Measurements from ENCODE around the gene CCDC110.

CCDC110 gene

GRCh38 chr4:185408432-185408831 lies 63.1 kb downstream of the CCDC110 start:
- no peak for DNase-seq (ENCODE audit: low read depth)
- TF ChIP-seq, protein P1, sequence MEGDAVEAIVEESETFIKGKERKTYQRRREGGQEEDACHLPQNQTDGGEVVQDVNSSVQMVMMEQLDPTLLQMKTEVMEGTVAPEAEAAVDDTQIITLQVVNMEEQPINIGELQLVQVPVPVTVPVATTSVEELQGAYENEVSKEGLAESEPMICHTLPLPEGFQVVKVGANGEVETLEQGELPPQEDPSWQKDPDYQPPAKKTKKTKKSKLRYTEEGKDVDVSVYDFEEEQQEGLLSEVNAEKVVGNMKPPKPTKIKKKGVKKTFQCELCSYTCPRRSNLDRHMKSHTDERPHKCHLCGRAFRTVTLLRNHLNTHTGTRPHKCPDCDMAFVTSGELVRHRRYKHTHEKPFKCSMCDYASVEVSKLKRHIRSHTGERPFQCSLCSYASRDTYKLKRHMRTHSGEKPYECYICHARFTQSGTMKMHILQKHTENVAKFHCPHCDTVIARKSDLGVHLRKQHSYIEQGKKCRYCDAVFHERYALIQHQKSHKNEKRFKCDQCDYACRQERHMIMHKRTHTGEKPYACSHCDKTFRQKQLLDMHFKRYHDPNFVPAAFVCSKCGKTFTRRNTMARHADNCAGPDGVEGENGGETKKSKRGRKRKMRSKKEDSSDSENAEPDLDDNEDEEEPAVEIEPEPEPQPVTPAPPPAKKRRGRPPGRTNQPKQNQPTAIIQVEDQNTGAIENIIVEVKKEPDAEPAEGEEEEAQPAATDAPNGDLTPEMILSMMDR (IDR thresholded peaks at IDR 0.05; ENCODE audit: low read depth, low read length, missing control alignments) = no peak

GRCh38 chr4:185405296-185405999 lies 66.1 kb downstream of the CCDC110 start:
- H3K4me3 ChIP-seq (ENCODE audit: low read depth, low read length) = no peak overlapping the region
- TF ChIP-seq, protein P1 (IDR thresholded peaks at IDR 0.05; ENCODE audit: low read depth, low read length, missing control alignments) = no peak
- no peak for DNase-seq (ENCODE audit: low read depth)

More at GRCh38 chr4:185408432-185408831, 63.1 kb downstream of the CCDC110 start:
- H3K4me3 ChIP-seq (ENCODE audit: low read depth, low read length) = no peak overlapping the region

GRCh38 chr4:185404031-185404430 lies 67.5 kb downstream of the CCDC110 start:
- TF ChIP-seq, protein P1 (IDR thresholded peaks at IDR 0.05; ENCODE audit: low read depth, low read length, missing control alignments) = no peak
- no peak for DNase-seq (ENCODE audit: low read depth)
- no peak overlapping the region for H3K4me3 ChIP-seq (ENCODE audit: low read depth, low read length)

DNA sequence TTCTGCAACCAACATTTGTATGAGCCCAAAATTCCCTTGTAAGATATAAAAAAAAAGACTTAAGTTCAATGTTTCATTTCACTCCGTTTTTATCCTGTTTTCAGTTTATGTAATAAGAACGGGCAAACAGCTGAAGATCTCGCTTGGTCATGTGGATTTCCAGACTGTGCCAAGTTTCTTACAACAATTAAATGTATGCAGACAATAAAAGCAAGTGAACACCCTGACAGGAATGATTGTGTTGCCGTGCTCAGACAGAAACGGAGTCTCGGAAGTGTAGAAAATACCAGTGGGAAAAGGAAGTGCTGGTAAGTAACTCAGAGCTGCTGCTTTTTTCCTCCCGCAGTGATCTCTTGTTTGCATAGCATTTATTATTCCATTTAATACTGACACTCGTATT lies 72.1 kb downstream of the CCDC110 start:
- H3K4me3 ChIP-seq (ENCODE audit: low read depth, low read length) = peak overlapping the region; percentile 42; the same call in 1 of the 2 replicates
- TF ChIP-seq, protein P1 (IDR thresholded peaks at IDR 0.05; ENCODE audit: low read depth, low read length, missing control alignments) = no peak
- no peak for DNase-seq (ENCODE audit: low read depth)

- DNase-seq (ENCODE audit: low read depth) = no peak
- TF ChIP-seq, protein P1 (IDR thresholded peaks at IDR 0.05; ENCODE audit: low read depth, low read length, missing control alignments) = no peak
- H3K4me3 ChIP-seq (ENCODE audit: low read depth, low read length) = peak overlapping the region; percentile 42; the same call in 1 of the 2 replicates
Measured at GRCh38 chr4:185398618-185399017, 72.9 kb downstream of the CCDC110 start.

DNA sequence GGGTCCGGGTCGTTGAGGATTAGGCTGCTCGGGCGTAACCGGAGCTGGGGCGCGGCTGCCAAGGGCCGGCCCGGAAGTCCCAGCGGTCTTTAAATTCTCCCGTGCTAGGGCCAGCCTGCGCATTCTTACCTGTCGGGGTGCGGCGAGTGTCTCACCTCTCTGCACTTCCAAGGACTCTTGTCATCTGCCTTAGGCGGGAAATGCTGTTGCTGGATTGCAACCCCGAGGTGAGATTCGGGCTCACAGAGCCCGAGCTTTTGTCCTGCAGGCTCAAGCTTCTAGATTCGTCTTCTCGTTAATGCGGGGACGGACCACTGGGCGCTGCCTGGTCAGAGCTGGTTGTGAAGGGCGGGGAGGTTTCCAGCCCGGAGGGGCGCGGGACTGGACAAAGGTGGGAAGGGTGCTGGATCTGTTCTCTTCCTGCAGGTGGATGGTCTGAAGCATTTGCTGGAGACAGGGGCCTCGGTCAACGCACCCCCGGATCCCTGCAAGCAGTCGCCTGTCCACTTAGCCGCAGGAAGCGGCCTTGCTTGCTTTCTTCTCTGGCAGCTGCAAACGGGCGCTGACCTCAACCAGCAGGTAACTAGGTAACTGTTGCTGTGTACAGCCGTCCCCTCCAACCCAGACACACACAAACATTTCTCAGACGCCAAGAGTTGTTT lies 74.7 kb downstream of the CCDC110 start, which contains the start of gene ANKRD37:
ANKRD37 (plus strand) TSS at position 118 of the 662 bp plus-strand sequence; CDS start at position 201, 83 bp downstream.
- TF ChIP-seq, protein P1 (IDR thresholded peaks at IDR 0.05; ENCODE audit: low read depth, low read length, missing control alignments) = no peak
- no peak for DNase-seq (ENCODE audit: low read depth)
- peak within 1 kb of the TSS; percentile 73 for H3K4me3 ChIP-seq (ENCODE audit: low read depth, low read length)
